Activated T-cell treated with anti-CD3 and anti-CD28 coated beads, Interleukin-2, amount 50 U/mL, for 4 hours (primary cell): ENCODE results near the gene CCNL1. TPM values are rescaled to one million over a fixed set of nuclear protein-coding genes. Genes with fewer than 3 reads are reported as not detected.
"Not testable (repeated sequence)": the region's sequence is repeated elsewhere in the genome, so short reads cannot be mapped to it uniquely, and the experiment has no call there.

Experiments
- ATAC-seq, 2 donors: fragments of 200-7000 bp; cut with Tn5 transposase; one replicate each; pipeline ENCODE4 v1.10.0; 2021
- DNase-seq: peaks from one replicate; pipeline ENCODE4 v3.0.0-alpha.2; 2020
- H3K27me3 Mint-ChIP-seq: one replicate; pipeline ENCODE4 v1.8.0; 2021; ENCODE audit warnings: low read depth, mixed read lengths
- H3K36me3 Mint-ChIP-seq: one replicate; pipeline ENCODE4 v1.8.0; 2022; ENCODE audit warnings: mixed read lengths; ENCODE audit not compliant: insufficient read depth
- H3K4me1 Mint-ChIP-seq: one replicate; pipeline ENCODE4 v1.8.0; 2021; ENCODE audit warnings: low read depth, mixed read lengths
- H3K4me3 Mint-ChIP-seq: one replicate; pipeline ENCODE4 v1.8.0; 2021; ENCODE audit warnings: mild to moderate bottlenecking, moderate library complexity, mixed read lengths
- H3K9me3 Mint-ChIP-seq: one replicate; pipeline ENCODE4 v1.8.0; 2021; ENCODE audit warnings: mixed read lengths
- total RNA-seq, 3 donors: library from RNA; stranded (reverse); gene quantifications; one replicate each; pipeline ENCODE4 v1.2.1, GENCODE V29; 2021

The CCNL1 gene
- total RNA-seq = 100 to 1,000 TPM; 138 to 152 (median 151) TPM

DNA sequence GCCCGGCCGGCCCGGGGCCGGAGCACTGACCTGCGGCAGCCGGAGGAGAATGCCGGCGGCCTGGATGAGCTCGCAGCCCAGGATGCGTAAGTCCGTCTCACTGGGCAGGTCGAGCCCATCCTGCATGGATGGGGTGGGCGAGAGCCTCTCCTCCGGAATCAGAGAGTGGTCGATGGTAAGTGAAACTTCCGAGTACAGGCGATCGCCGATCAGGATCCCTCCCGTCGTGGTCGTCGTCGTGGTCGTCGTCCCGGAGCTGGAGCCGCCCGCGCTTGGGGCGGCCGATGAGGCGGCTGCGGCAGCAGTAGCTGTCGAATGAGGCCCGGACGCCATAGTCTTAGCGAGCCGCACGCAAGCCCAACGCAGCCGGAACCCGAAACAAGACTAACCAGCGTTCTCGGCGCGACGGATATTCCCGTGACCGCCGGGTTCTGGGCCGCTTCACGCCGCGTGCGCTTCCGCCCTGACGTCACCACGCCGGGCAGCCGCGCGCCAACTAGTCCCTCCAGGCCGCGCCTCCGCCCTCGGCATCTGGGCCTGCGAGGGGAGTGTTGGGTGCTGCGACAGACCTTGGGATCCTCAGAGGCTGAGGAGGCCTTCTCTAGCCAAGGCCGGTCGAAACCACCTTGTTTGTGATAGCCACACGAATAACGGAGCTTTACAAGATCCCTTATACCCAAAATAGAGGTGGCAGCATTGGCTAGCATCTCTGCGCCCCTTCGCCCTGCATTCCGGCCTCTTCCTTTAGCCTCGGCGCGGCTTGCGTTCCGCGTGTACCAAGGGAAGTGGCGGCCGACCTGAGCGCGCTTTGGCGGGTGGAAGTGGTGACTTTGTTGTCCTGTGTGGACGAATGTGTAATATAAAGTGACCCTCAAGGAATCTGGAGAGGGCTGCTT, at the start of gene CCNL1:
CCNL1 (minus strand) TSS at position 386 of the 896 bp plus-strand sequence; CDS start at position 333, 53 bp downstream.
- ATAC-seq (peak; percentile 83 to 84), DNase-seq (peak; percentile 96)
- Mint-ChIP-seq H3K36me3 (peaks cover 44% of the 10 kb centered on the region), H3K9me3 (no peaks in the 10 kb centered on the region), H3K4me3 (peak within 1 kb of the TSS; percentile 96), H3K4me1 (peaks cover 45% of the 10 kb centered on the region), H3K27me3 (no peaks in the 10 kb centered on the region)

DNA sequence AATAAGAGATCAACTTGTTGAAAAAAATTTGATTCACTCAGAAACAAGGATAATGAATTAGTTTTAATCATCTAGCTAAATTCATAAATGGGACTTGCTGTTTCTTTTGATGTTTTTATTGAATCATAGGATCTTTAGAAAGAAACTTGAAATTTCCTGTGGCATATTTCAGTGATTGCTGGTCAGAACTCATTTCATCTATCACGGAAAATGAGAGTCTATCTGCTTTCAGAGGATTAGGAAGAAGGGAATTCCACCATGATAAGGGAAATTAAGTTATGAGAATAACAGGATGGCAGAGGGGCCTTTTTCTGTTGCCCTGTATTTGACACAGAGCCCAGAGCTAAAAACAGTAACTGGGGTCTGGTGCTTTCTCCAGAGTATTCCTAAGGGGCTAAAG, 44.9 kb upstream of the CCNL1 start:
- Mint-ChIP-seq H3K27me3 (no peaks in the 10 kb centered on the region), H3K9me3 (no peaks in the 10 kb centered on the region), H3K36me3 (peaks cover 3% of the 10 kb centered on the region), H3K4me3 (no peak overlapping the region), H3K4me1 (no peaks in the 10 kb centered on the region)
- ATAC-seq (no peak), DNase-seq (no peak)

DNA sequence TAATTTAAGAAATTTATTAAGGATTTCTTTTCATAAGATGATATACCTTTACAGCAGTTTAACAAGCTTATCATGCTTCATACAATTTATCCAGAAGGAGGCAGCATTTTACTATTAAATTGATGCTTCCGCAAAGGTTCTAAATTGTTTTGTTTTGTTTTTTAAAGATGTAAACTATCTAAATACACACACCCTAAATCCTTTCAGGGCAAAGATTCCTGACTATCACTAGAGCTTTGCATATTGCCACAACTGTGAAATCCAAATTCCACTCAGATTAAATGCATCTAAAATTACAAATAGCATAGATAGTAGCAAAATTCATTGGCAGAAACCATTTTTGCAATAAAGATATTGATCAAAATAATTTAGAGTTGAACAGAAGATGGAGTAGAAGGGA, 44.5 kb upstream of the CCNL1 start:
- ATAC-seq (no peak), DNase-seq (no peak)
- H3K9me3 Mint-ChIP-seq = no peaks in the 10 kb centered on the region
- no peaks in the 10 kb centered on the region for H3K4me1 Mint-ChIP-seq
- no peak overlapping the region for H3K4me3 Mint-ChIP-seq
- peaks cover 3% of the 10 kb centered on the region for H3K36me3 Mint-ChIP-seq
- H3K27me3 Mint-ChIP-seq = no peaks in the 10 kb centered on the region

DNA sequence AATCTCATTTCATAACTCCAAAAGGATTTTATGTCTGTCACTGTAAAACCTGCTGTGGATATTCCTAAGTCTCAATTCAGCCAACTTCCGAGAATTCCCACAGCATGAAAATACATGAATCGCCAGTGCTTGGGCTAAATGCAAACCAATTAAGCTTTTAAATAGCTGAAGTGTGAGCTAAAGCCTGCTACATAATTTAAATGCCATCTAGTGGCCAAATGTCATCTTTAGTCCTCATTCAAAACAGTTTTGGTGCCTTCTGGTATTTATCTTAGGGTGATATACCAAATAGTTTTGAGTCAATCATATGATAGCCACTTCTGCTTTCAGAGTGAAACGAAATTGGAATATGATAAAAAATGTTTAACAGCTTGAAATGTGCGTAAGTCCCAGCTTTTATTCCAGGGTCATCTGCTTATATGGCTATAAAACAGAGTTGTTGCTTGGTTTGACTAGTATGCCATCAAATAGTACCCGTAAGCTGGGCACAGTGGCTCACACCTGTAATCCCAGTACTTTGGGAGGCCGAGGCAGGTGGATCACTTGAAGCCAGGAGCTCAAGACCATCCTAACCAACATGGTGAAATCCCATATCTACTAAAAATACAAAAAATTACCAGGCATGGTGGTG, 41.8 kb upstream of the CCNL1 start:
- Mint-ChIP-seq H3K27me3 (no peaks in the 10 kb centered on the region), H3K4me3 (no peak overlapping the region), H3K4me1 (no peaks in the 10 kb centered on the region), H3K36me3 (no peaks in the 10 kb centered on the region), H3K9me3 (peaks cover 4% of the 10 kb centered on the region)
- ATAC-seq (no peak), DNase-seq (no peak)

DNA sequence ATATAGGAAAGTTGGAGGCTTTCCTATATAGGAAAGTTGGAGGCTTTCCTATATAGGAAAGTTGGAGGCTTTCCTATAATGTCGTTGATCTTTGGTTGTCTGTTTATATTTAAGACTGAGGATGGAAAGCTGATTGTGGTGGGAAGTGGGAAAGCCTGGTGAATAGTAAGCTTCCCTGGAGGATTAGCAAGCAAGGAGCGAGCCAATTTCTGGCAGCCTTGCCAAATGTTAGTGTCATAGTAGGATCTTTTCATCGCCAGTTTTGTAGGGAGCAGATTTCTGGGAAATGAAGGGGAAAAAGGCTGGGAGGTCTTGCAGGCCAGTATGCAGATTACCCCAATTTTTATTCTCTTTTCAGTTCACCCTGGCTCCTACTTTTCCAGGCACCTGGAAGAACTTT, 39.9 kb upstream of the CCNL1 start:
- Mint-ChIP-seq H3K27me3 (no peaks in the 10 kb centered on the region), H3K36me3 (peaks cover 3% of the 10 kb centered on the region), H3K4me1 (no peaks in the 10 kb centered on the region), H3K9me3 (peaks cover 21% of the 10 kb centered on the region), H3K4me3 (no peak overlapping the region)
- no peak for ATAC-seq
- DNase-seq = no peak

DNA sequence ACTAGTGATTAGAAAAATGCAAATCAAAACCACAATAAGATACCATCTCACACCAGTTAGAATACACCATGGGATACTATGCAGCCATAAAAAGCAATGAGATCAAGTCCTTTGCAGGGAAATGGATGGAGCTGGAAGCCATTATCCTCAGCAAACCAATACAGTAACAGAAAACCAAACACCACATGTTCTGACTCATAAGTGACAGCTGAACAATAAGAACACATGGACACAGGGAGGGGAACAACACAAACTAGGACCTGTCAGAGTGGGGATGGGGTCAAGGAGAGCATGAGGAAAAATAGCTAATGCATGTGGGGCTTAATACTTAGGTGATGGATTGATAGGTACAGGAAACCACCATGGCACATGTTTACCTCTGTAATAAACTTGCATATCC, 36.0 kb upstream of the CCNL1 start:
- peaks cover 43% of the 10 kb centered on the region for H3K9me3 Mint-ChIP-seq
- peaks cover 9% of the 10 kb centered on the region for H3K36me3 Mint-ChIP-seq
- ATAC-seq = no peak

DNA sequence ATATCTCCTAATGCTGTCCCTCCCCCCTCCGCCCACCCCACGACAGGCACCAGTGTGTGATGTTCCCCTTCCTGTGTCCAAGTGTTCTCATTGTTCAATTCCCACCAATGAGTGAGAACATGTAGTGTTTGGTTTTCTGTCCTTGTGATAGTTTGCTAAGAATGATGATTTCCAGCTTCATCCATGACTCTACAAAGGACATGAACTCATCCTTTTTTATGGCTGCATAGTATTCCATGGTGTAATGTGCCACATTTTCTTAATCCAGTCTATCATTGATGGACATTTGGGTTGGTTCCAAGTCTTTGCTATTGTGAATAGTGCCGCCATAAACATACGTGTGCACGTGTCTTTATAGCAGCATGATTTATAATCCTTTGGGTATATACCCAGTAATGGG, 31.2 kb upstream of the CCNL1 start:
- Mint-ChIP-seq H3K36me3 (peaks cover 25% of the 10 kb centered on the region), H3K9me3 (peaks cover 72% of the 10 kb centered on the region)
- H3K4me1 Mint-ChIP-seq, H3K27me3 Mint-ChIP-seq, ATAC-seq, DNase-seq, H3K4me3 Mint-ChIP-seq: not testable (repeated sequence)

More for the DNA sequence above, 36.0 kb upstream of the CCNL1 start:
- Mint-ChIP-seq H3K27me3 (no peaks in the 10 kb centered on the region), H3K4me1 (no peaks in the 10 kb centered on the region), H3K4me3 (no peak overlapping the region)
- DNase-seq = no peak

DNA sequence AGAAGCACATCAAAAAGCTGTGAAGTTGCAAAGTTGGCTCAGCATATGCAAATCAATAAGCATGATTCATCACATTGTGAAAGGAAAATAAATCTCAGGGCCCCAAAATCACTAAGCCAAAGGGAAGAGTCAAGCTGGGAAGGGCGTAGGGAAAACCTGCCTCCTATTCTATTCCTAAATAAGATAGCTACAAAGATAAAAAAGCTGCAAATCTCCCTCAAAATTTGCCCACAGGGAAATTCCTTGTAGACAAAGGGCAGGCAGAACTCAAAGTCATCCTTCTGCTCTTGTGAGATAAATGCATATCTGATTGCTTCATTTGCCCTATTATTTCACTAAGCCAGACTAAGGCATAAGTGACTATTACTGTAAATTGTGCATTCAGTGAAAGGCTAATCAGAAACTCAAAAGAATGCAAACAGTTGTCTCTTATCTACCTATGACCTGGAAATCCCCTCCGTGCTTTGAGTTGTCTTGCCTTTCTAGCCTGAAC, 30.5 kb upstream of the CCNL1 start:
- no peaks in the 10 kb centered on the region for H3K4me1 Mint-ChIP-seq
- DNase-seq = no peak
- ATAC-seq = no peak
- peaks cover 31% of the 10 kb centered on the region for H3K36me3 Mint-ChIP-seq
- peaks cover 71% of the 10 kb centered on the region for H3K9me3 Mint-ChIP-seq
- no peaks in the 10 kb centered on the region for H3K27me3 Mint-ChIP-seq
- no peak overlapping the region for H3K4me3 Mint-ChIP-seq

DNA sequence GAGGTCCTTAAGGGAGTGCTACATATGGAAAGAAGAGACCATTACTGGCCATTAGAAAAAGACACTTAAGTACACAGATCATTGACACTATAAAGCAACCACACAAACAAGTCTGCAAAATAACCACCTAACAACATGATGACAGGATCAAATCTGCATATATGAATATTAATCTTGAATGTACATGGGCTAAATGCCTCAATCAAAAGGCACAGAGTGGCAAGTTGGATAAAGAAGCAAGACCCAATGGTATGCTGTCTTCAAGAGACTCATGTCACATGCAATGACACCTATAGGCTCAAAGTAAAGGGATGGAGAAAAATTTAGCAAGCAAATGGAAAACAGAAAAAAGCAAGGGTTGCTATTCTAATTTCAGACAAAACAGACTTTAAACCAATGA, 28.4 kb upstream of the CCNL1 start:
- peaks cover 44% of the 10 kb centered on the region for H3K36me3 Mint-ChIP-seq
- no peak for ATAC-seq
- no peak overlapping the region for H3K4me3 Mint-ChIP-seq
- H3K9me3 Mint-ChIP-seq = peaks cover 64% of the 10 kb centered on the region
- no peaks in the 10 kb centered on the region for H3K27me3 Mint-ChIP-seq
- no peaks in the 10 kb centered on the region for H3K4me1 Mint-ChIP-seq
- no peak for DNase-seq

DNA sequence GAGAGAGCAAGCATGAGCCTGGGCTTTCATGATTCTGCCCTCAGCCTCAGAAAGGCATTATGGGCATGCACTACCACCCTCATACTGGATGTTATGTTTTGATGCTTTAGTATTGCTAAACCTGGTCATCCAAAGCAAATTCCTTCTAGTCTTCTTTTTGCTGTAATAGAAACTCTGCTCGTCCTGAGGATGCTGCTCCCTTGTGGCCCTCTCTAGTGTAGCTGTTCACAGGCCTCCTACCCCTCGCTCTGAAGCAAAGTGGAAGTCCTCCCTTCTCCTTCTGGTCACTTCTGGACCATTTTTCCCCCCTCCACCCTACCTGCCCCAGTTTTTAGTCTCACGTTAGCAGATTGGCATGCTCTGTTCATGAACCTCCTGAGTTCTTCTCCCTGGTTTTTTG, 22.9 kb upstream of the CCNL1 start:
- no peak for ATAC-seq
- peaks cover under 1% of the 10 kb centered on the region for H3K4me1 Mint-ChIP-seq
- peaks cover 36% of the 10 kb centered on the region for H3K9me3 Mint-ChIP-seq

DNA sequence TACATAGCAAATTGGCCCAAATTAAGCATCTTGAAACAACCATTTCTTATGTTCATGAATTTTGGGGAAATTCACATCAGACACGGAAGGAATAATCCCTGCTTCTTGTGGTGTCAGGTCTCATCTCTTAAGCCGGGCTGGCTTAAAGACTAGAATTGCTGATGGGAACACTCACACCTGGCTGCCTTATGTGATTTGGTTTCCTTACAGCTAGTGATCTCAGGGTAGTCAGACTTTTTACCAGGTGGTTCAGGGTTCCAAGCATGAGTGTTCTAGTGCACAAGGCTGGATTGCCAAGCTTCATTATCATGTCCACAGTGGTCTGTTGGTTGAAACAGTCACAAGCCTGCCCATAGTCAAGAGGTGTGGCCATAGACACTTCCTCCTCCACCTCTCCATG, 20.3 kb upstream of the CCNL1 start:
- Mint-ChIP-seq H3K36me3 (peaks cover 44% of the 10 kb centered on the region), H3K4me3 (no peak overlapping the region), H3K27me3 (no peaks in the 10 kb centered on the region), H3K9me3 (peaks cover 21% of the 10 kb centered on the region), H3K4me1 (peaks cover 18% of the 10 kb centered on the region)
- ATAC-seq (no peak), DNase-seq (no peak)

More for the DNA sequence above, 22.9 kb upstream of the CCNL1 start:
- no peak for DNase-seq
- peaks cover 55% of the 10 kb centered on the region for H3K36me3 Mint-ChIP-seq
- no peak overlapping the region for H3K4me3 Mint-ChIP-seq
- H3K27me3 Mint-ChIP-seq = no peaks in the 10 kb centered on the region

DNA sequence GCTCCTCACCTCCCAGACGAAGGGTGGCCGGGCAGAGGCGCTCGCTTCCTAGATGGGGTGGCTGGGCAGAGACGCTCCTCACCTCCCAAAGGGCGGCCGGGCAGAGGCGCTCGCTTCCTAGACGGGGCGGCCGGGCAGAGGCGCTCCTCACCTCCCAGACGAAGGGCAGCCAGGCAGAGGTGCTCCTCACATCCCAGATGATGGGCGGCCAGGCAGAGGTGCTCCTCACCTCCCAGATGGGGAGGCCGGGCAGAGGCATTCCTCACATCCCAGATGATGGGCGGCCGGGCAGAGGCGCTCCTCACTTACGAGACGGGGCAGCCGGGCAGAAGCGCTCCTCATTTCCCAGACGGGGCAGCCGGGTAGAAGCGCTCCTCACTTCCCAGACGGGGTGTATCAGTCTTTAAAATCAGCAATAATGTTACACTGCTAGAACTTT, 19.4 kb upstream of the CCNL1 start:
- H3K27me3 Mint-ChIP-seq = no peaks in the 10 kb centered on the region

DNA sequence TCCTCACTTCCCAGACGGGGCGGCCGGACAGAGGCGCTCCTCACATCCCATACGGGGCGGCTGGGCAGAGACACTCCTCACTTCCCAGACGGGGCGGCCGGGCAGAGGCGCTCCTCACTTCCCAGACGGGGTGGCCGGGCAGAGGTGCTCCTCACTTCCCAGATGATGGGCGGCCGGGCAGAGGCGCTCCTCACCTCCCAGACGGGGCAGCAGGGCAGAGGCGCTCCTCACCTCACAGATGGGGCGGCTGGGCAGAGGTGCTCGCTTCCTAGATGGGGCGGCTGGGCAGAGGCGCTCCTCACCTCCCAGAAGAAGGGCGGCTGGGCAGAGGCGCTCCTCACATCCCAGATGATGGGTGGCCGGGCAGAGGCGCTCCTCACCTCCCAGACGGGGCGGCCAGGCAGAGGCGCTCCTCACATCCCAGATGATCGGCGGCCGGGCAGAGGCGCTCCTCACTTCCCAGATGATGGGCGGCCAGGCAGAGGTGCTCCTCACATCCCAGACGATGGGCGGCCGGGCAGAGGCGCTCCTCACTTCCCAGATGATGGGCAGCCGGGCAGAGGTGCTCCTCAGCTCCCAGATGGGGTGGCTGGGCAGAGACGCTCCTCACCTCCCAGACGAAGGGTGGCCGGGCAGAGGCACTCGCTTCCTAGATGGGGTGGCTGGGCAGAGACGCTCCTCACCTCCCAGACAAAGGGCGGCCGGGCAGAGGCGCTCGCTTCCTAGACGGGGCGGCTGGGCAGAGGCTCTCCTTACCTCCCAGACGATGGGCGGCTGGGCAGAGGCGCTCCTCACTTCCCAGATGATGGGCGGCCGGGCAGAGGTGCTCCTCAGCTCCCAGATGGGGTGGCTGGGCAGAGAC, 18.8 kb upstream of the CCNL1 start:
- H3K4me3 Mint-ChIP-seq, ATAC-seq, H3K27me3 Mint-ChIP-seq, DNase-seq: not testable (repeated sequence)
- Mint-ChIP-seq H3K36me3 (peaks cover 31% of the 10 kb centered on the region), H3K4me1 (peaks cover 25% of the 10 kb centered on the region), H3K9me3 (peaks cover 15% of the 10 kb centered on the region)

More for the DNA sequence above, 19.4 kb upstream of the CCNL1 start:
- no peak for DNase-seq
- Mint-ChIP-seq H3K36me3 (peaks cover 36% of the 10 kb centered on the region), H3K9me3 (peaks cover 16% of the 10 kb centered on the region), H3K4me1 (peaks cover 21% of the 10 kb centered on the region), H3K4me3 (no peak overlapping the region)
- no peak for ATAC-seq
